ENCODE measurements around the gene CLCN2. TPM values are rescaled to one million over a fixed set of nuclear protein-coding genes. Genes with fewer than 3 reads are reported as not detected.

The CLCN2 gene
- total and polyA plus RNA-seq, 2 of the 8 experiments (the other 6 are each of a cell fraction or from before 2014, with no cell fraction given): 13.7 to 16.1 TPM

GRCh38 chr3:184373422-184373821, 12.0 kb upstream of the CLCN2 start (continued):
- TF ChIP-seq, protein P1, sequence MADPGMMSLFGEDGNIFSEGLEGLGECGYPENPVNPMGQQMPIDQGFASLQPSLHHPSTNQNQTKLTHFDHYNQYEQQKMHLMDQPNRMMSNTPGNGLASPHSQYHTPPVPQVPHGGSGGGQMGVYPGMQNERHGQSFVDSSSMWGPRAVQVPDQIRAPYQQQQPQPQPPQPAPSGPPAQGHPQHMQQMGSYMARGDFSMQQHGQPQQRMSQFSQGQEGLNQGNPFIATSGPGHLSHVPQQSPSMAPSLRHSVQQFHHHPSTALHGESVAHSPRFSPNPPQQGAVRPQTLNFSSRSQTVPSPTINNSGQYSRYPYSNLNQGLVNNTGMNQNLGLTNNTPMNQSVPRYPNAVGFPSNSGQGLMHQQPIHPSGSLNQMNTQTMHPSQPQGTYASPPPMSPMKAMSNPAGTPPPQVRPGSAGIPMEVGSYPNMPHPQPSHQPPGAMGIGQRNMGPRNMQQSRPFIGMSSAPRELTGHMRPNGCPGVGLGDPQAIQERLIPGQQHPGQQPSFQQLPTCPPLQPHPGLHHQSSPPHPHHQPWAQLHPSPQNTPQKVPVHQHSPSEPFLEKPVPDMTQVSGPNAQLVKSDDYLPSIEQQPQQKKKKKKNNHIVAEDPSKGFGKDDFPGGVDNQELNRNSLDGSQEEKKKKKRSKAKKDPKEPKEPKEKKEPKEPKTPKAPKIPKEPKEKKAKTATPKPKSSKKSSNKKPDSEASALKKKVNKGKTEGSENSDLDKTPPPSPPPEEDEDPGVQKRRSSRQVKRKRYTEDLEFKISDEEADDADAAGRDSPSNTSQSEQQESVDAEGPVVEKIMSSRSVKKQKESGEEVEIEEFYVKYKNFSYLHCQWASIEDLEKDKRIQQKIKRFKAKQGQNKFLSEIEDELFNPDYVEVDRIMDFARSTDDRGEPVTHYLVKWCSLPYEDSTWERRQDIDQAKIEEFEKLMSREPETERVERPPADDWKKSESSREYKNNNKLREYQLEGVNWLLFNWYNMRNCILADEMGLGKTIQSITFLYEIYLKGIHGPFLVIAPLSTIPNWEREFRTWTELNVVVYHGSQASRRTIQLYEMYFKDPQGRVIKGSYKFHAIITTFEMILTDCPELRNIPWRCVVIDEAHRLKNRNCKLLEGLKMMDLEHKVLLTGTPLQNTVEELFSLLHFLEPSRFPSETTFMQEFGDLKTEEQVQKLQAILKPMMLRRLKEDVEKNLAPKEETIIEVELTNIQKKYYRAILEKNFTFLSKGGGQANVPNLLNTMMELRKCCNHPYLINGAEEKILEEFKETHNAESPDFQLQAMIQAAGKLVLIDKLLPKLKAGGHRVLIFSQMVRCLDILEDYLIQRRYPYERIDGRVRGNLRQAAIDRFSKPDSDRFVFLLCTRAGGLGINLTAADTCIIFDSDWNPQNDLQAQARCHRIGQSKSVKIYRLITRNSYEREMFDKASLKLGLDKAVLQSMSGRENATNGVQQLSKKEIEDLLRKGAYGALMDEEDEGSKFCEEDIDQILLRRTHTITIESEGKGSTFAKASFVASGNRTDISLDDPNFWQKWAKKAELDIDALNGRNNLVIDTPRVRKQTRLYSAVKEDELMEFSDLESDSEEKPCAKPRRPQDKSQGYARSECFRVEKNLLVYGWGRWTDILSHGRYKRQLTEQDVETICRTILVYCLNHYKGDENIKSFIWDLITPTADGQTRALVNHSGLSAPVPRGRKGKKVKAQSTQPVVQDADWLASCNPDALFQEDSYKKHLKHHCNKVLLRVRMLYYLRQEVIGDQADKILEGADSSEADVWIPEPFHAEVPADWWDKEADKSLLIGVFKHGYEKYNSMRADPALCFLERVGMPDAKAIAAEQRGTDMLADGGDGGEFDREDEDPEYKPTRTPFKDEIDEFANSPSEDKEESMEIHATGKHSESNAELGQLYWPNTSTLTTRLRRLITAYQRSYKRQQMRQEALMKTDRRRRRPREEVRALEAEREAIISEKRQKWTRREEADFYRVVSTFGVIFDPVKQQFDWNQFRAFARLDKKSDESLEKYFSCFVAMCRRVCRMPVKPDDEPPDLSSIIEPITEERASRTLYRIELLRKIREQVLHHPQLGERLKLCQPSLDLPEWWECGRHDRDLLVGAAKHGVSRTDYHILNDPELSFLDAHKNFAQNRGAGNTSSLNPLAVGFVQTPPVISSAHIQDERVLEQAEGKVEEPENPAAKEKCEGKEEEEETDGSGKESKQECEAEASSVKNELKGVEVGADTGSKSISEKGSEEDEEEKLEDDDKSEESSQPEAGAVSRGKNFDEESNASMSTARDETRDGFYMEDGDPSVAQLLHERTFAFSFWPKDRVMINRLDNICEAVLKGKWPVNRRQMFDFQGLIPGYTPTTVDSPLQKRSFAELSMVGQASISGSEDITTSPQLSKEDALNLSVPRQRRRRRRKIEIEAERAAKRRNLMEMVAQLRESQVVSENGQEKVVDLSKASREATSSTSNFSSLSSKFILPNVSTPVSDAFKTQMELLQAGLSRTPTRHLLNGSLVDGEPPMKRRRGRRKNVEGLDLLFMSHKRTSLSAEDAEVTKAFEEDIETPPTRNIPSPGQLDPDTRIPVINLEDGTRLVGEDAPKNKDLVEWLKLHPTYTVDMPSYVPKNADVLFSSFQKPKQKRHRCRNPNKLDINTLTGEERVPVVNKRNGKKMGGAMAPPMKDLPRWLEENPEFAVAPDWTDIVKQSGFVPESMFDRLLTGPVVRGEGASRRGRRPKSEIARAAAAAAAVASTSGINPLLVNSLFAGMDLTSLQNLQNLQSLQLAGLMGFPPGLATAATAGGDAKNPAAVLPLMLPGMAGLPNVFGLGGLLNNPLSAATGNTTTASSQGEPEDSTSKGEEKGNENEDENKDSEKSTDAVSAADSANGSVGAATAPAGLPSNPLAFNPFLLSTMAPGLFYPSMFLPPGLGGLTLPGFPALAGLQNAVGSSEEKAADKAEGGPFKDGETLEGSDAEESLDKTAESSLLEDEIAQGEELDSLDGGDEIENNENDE (IDR thresholded peaks at IDR 0.05; ENCODE audit: insufficient replicate concordance, low read length): no peak
- TF ChIP-seq HDAC2 (IDR thresholded peaks at IDR 0.05; ENCODE audit: borderline replicate concordance in 1 of 2, low read depth in 2 of 2, low read length in 2 of 2) (no peak), CEBPB (IDR thresholded peaks at IDR 0.05; ENCODE audit: low read depth, low read length) (no peak), SIN3A (conservative IDR thresholded peaks at IDR 0.05 in 1 of 2, IDR thresholded peaks at IDR 0.05 in 1 of 2; ENCODE audit: low read depth in 1 of 2, low read length in 2 of 2) (no peak), ZNF274 (IDR thresholded peaks at IDR 0.05; ENCODE audit: borderline replicate concordance, extremely low read depth, low read length) (no peak), TBP (IDR thresholded peaks at IDR 0.05; ENCODE audit: low read depth, low read length) (no peak), BCL11A (IDR thresholded peaks at IDR 0.05; ENCODE audit: low read depth in 2 of 2, low read length in 2 of 2) (no peak)
- TF ChIP-seq, protein P2, sequence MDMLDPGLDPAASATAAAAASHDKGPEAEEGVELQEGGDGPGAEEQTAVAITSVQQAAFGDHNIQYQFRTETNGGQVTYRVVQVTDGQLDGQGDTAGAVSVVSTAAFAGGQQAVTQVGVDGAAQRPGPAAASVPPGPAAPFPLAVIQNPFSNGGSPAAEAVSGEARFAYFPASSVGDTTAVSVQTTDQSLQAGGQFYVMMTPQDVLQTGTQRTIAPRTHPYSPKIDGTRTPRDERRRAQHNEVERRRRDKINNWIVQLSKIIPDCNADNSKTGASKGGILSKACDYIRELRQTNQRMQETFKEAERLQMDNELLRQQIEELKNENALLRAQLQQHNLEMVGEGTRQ (IDR thresholded peaks at IDR 0.05; ENCODE audit: low read length): no peak
